H54 (cell line): ENCODE measurements around the gene ENAM.
A peak's percentile ranks its signal among the peaks of the same experiment; 100 is the strongest.
"Not testable (repeated sequence)": the region's sequence is repeated elsewhere in the genome, so short reads cannot be mapped to it uniquely, and the experiment has no call there.

Experiments used
- DNase-seq: peaks from one replicate; pipeline ENCODE4 v3.0.0; 2011; ENCODE audit warnings: low spot score, mixed read lengths; ENCODE audit not compliant: insufficient read length
- FAIRE-seq: peaks from 3 replicates; lab custom pipeline; 2011; peaks lifted over from hg19 to GRCh38; lab: Jason Lieb, UNC
- POLR2A ChIP-seq: IDR thresholded peaks from 2 replicates; pipeline ENCODE4 v1.6.1; 2011; ENCODE audit warnings: low read depth, mild to moderate bottlenecking, low read length

The ENAM gene

DNA sequence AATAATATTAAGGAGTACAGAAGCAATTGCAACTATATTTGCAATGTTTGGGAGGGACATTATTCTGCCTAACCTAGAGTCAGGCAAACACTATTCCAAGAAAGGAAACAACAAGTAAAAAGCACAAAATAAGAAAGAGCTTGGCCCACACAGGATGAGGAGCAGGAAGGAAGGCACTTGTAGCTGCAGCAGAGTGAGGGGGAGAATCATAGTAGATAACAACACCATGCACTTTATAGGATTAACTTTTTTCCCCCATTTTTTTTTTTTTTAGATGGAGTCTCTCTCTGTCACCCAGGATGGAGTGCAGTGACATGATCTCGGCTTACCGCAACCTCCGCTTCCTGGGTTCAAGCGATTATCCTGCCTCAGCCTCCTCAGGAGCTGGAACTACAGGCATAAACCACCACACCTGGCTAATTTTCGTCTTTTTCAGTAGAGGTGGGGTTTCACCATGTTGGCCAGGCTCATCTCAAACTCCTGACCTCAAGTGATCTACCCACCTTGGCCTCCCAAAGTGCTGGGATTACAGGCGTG, 48.1 kb downstream of the ENAM start:
- no peak for FAIRE-seq
- no peak for TF ChIP-seq POLR2A
- DNase-seq, result no peak

DNA sequence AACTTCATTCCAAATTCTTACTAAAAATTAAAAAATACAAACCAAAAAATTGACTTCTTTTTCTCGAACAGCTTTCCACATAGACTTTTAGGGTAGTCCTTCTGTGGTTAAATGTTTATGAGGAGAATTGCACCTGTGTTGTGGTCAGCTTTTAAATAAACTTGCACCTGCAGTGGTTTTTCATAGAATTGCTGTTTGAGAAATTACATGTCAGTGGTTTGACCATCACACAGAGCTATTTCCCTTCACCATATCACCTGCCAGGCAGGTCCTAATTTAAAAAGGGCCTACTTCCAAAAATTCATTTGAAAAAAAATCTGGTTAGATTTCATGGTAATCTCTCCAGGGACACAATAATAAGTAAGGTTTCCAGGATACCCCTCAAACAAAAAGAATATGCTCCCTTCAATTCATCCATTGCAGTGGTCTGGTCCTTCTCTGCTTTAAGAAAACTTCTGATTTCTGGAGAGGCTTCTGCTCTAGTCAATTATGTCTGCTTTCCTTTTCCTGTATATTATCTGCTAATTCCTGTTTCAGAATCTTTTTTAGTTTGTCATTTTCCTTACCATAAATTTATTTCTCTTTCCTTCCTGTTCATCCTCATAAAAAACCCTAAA, 49.9 kb downstream of the ENAM start:
- no peak for TF ChIP-seq POLR2A
- FAIRE-seq (no peak), DNase-seq (no peak)

DNA sequence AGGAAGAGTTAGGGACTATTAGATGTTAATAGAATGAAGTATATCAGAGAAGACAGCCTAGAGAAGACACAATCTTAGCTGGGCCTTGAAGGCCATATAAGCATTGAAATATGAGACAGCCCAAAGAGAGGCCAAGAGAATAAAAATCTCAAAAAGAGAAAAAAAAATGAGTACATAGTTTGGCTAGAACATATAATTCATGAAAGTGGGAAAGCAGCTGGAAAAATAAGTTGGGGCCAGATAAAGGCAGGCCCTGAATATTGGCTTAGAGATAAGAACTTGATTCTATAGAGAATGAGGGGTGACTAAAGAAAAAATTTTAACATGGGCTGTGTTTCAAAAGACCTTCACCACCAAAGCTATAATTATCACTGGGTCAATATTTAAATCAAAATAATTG, 52.4 kb downstream of the ENAM start:
- DNase-seq (no peak), FAIRE-seq (no peak)
- TF ChIP-seq POLR2A, result no peak

DNA sequence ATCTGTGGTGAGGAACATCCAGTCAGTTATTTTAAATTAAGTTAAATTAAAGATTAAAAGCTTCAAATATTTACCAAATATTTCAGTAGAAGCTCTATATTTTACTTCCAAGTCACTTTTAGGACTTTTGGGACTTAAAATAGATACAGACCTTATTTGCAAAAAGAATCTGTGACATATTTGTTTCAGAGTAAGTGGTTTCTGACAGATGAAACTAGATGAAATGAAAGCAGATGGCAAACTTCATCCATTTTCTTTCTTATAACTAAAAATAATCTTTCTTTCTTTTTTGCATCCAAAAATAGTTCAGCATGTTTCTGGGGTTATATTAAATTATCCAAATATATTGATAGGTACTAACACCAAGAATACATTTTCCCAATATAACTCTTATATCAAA, 53.2 kb downstream of the ENAM start:
- no peak for FAIRE-seq
- TF ChIP-seq POLR2A, result no peak
- DNase-seq, result no peak

DNA sequence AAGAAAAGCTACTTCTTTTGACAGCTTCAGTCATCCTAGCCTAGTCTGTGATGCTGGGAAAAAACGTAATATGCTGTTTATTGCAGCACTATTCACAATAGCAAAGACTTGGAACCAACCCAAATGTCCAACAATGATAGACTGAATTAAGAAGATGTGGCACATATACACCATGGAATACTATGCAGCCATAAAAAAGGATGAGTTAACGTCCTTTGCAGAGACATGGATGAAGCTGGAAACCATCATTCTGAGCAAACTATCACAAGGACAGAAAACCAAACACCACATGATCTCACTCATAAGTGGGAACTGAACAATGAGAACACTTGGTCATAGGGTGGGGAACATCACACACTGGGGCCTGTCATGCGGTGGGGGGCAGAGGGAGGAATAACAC, 53.6 kb downstream of the ENAM start:
- FAIRE-seq, result not testable (repeated sequence)

DNA sequence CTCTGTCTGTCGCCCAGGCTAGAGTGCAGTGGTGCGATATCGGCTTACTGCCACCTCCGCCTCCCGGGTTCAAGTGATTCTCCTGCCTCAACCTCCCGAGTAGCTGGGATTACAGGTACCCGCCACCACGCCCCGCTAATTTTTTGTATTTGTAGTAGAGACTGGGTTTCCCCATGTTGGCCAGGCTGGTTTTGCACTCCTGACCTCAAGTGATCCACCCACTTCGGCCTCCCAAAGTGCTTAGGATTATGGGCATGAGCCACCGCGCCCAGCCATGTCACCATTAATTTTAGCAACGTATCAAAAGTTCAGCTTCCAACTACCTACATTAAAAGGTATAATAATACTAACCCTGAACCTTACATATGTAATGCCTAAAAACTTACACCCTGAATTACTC, 58.8 kb downstream of the ENAM start:
- TF ChIP-seq POLR2A, result no peak
- FAIRE-seq (no peak), DNase-seq (no peak)

More for the DNA sequence above, 53.6 kb downstream of the ENAM start:
- not testable (repeated sequence) for DNase-seq

DNA sequence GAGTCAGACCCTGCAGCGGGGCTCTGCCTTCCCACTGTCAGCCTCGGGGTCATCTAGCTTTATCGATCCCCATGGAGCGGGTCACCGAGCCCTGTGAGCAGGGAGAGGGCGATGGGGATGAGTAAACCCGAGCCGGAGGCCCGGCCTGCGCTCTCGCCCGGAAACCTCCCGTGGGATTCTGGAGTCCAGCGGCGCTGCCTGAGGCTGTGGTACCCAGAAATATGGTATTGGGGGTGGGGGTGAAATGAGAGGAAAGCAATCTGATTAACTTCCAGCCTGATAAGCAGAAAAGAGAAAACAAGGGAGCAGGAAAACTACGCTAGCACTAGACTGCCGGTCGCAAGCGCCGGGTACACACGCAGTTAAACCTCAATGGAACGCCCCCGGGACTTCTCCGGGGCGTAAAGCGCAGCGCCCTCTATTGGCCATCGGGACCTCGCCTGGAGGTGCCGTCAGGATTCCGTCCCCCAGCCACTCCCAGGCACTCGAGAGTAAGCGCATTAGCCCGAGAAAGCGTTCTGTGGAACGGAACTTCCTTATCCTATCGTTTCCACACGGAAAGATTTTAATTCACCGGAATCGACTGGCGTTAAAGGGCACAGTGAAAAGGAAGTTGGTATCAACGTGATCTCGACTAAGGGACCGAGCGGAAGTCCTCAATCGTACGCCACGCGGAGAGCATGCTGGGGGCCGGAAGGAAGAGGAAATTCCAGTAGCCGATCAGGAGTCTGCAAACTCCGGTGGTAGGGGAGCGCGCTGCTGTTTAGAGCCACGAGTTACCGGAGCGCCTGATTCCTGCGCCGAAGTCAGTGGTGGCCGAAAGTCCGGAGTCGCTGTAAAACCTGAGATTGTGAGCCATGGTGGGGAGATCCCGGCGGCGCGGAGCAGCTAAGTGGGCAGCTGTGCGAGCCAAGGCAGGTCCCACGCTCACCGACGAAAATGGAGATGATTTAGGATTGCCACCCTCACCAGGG, 59.6 kb downstream of the ENAM start, which contains the start of gene UTP3:
TSS of gene UTP3 (plus strand) at position 712 of the 974 bp plus-strand sequence. CDS start at position 858, 146 bp downstream.
- FAIRE-seq (peak; percentile 91), DNase-seq (peak; percentile 57)
- TF ChIP-seq POLR2A, result peak; percentile 76

DNA sequence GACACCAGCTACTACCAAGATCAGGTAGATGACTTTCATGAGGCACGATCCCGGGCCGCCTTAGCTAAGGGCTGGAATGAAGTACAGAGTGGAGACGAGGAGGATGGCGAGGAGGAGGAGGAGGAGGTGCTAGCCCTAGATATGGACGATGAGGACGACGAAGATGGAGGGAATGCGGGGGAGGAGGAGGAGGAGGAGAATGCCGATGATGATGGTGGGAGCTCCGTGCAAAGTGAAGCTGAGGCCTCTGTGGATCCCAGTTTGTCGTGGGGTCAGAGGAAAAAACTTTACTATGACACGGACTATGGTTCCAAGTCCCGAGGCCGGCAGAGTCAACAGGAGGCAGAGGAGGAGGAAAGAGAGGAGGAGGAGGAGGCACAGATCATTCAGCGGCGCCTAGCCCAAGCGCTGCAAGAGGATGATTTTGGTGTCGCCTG, 60.3 kb downstream of the ENAM start:
- DNase-seq, result no peak
- no peak for FAIRE-seq
- TF ChIP-seq POLR2A, result no peak

DNA sequence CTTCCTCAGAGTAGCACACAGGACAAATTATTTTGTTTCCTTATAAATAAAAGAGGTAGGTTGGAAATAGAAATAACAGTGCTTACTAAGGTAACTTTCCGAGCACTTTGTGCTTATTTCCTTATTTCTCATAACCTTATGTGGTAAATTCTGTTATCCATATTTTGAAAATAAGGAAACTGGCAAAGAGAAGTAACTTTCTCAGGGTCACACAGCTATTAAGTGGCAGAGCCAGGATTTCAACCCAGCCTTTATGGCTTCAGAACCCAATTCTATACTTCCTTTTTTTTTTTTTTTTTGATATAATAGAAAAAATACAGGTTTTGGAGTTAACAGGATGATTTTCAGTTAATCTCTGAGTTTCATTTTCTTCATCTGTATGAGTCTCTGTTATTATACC, 63.1 kb downstream of the ENAM start:
- FAIRE-seq, result no peak
- no peak for DNase-seq
- TF ChIP-seq POLR2A, result no peak

DNA sequence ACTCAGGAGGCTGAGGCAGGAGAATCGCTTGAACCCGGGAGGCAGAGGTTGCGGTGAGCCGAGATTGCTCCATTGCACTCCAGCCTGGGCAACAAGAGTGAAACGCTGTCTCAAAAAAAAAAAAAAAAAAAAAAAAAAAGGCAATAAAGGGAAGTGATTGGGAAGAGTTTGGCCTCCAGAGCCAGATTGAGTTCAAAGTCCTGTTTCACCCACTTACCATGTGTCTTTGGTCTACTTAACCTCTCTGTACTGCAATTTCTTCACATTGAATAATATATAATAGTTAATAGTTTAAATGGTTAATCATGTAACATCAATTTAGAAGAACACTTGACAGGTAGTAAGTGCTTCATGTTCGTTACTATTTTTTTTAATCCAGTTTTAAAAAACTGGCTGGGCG, 66.1 kb downstream of the ENAM start:
- FAIRE-seq, DNase-seq: not testable (repeated sequence)
